ENCODE results near the gene STAU1. TPM values are rescaled to one million over a fixed set of nuclear protein-coding genes. Genes with fewer than 3 reads are reported as not detected.
A peak's percentile ranks its signal among the peaks of the same experiment; 100 is the strongest.

STAU1 gene
- total and polyA plus RNA-seq, 2 of the 13 experiments (the other 11 are each of a cell fraction or from before 2014, with no cell fraction given), result 119 to 133 TPM

DNA sequence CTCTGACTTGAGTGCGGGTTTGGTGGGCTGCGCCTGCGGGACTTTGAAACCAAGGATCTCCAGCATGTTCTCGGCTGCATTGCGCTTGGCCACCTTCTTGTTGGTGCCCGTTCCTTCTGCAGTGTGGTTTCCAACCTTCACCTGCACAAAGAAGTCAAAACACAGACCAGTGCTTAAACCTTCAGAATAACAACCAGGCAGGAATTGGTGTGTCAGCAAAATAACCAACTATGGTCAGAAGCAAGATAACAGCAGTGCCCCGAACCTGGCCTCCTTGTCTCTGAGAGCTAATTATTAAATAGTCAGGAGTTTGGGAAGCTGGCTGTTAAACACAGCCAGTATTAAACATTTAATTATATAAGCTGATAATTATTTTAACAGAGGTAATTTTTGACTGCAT, 68.1 kb downstream of the STAU1 start (continued):
- TF ChIP-seq, protein P1, sequence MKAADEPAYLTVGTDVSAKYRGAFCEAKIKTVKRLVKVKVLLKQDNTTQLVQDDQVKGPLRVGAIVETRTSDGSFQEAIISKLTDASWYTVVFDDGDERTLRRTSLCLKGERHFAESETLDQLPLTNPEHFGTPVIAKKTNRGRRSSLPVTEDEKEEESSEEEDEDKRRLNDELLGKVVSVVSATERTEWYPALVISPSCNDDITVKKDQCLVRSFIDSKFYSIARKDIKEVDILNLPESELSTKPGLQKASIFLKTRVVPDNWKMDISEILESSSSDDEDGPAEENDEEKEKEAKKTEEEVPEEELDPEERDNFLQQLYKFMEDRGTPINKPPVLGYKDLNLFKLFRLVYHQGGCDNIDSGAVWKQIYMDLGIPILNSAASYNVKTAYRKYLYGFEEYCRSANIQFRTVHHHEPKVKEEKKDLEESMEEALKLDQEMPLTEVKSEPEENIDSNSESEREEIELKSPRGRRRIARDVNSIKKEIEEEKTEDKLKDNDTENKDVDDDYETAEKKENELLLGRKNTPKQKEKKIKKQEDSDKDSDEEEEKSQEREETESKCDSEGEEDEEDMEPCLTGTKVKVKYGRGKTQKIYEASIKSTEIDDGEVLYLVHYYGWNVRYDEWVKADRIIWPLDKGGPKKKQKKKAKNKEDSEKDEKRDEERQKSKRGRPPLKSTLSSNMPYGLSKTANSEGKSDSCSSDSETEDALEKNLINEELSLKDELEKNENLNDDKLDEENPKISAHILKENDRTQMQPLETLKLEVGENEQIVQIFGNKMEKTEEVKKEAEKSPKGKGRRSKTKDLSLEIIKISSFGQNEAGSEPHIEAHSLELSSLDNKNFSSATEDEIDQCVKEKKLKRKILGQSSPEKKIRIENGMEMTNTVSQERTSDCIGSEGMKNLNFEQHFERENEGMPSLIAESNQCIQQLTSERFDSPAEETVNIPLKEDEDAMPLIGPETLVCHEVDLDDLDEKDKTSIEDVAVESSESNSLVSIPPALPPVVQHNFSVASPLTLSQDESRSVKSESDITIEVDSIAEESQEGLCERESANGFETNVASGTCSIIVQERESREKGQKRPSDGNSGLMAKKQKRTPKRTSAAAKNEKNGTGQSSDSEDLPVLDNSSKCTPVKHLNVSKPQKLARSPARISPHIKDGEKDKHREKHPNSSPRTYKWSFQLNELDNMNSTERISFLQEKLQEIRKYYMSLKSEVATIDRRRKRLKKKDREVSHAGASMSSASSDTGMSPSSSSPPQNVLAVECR (CRISPR knock-in tag; IDR thresholded peaks at IDR 0.05; ENCODE audit: borderline replicate concordance), result 0 out of 2 replicates have a peak, but pooled peaks have one; percentile 6
- TF ChIP-seq, protein P2, sequence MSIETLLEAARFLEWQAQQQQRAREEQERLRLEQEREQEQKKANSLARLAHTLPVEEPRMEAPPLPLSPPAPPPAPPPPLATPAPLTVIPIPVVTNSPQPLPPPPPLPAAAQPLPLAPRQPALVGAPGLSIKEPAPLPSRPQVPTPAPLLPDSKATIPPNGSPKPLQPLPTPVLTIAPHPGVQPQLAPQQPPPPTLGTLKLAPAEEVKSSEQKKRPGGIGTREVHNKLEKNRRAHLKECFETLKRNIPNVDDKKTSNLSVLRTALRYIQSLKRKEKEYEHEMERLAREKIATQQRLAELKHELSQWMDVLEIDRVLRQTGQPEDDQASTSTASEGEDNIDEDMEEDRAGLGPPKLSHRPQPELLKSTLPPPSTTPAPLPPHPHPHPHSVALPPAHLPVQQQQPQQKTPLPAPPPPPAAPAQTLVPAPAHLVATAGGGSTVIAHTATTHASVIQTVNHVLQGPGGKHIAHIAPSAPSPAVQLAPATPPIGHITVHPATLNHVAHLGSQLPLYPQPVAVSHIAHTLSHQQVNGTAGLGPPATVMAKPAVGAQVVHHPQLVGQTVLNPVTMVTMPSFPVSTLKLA (IDR thresholded peaks at IDR 0.05), result no peak
- TF ChIP-seq ZNF768 (CRISPR knock-in tag; IDR thresholded peaks at IDR 0.05), result peak; percentile 42; the same call in 1 of the 2 replicates

DNA sequence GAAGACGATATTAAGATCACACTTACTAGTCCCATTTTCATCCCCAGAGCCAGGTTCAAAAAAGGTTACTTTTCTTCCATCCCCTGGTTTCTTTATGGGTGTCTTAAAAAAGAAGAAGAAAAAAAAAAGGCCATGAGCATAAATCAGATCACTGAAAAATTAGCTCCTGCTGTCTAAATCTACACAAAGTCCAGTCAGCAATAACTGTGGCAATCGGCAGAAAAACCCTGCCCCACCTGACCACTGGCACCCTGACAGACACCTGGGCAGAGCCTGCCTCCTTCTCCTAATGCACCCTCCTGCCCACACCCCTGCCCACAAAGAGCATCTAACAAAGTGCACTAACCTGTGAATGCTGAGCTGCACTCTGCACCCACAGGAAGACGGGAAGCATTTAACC, 69.8 kb downstream of the STAU1 start:
- intact Hi-C loops (cut with micrococcal nuclease; ENCODE audit: unreplicated experiment), result no loop called here
- H3K4me1 ChIP-seq (ENCODE audit: insufficient read depth, low read length), result no peaks in the 10 kb centered on the region
- no peaks in the 10 kb centered on the region for H3K9me3 ChIP-seq (ENCODE audit: low read length)
- H3K9ac ChIP-seq (ENCODE audit: insufficient read depth, low read depth, low read length), result no peak overlapping the region
- DNase-seq (ENCODE audit: low spot score), result no peak
- ChIA-PET POLR2A (no interaction called here), CTCF (ENCODE audit: low intra/inter-chr PET ratio, low total read pairs) (no interaction called here)
- no peaks in the 10 kb centered on the region for H3K79me2 ChIP-seq (ENCODE audit: insufficient read depth, low read length)
- H3K36me3 ChIP-seq (replicated peaks in 1 of 2; ENCODE audit: control insufficient read depth in 1 of 2, insufficient read depth in 2 of 2, low read length in 2 of 2), result peaks cover 59 to 95% of the 10 kb centered on the region in 2 experiments
- H3K4me2 ChIP-seq (ENCODE audit: low read depth, low read length), result no peak overlapping the region
- H2AFZ ChIP-seq (ENCODE audit: low read length), result no peak overlapping the region
- H3K27me3 ChIP-seq (ENCODE audit: control insufficient read depth in 1 of 2, insufficient read depth in 2 of 2, low read length in 2 of 2), result no peaks in the 10 kb centered on the region
- no peak overlapping the region for H3K4me3 ChIP-seq (replicated peaks in 1 of 3; ENCODE audit: insufficient read depth in 1 of 3, low read depth in 2 of 3, low read length in 3 of 3)
- in situ Hi-C loops (cut with HindIII; ENCODE audit: extremely low pct_ligation_motif_present, low pct_unique_long_range_greater_than_20kb), result no loop called here
- ATAC-seq, result no peak
- H4K20me1 ChIP-seq (ENCODE audit: insufficient read depth, low read length), result no peaks in the 10 kb centered on the region; the same call in 1 of the 2 replicates
- no peak overlapping the region for H3K27ac ChIP-seq (ENCODE audit: extremely low read length, insufficient read depth, low read length)
- FAIRE-seq, result no peak
- TF ChIP-seq GPN1 (CRISPR knock-in tag; IDR thresholded peaks at IDR 0.05; ENCODE audit: borderline replicate concordance) (no peak), SNAPC2 (CRISPR knock-in tag; IDR thresholded peaks at IDR 0.05) (no peak), DPF2 (CRISPR knock-in tag; IDR thresholded peaks at IDR 0.05; ENCODE audit: borderline replicate concordance, low read depth) (no peak), RBM22 (optimal IDR thresholded peaks at IDR 0.05; ENCODE audit: low read length) (peak; percentile 67), MAF1 (CRISPR knock-in tag; IDR thresholded peaks at IDR 0.05; ENCODE audit: borderline replicate concordance) (no peak), ZBTB8A (CRISPR knock-in tag; IDR thresholded peaks at IDR 0.05; ENCODE audit: borderline replicate concordance, low read depth) (no peak), ZBTB7B (CRISPR knock-in tag; IDR thresholded peaks at IDR 0.05) (no peak), HHEX (CRISPR knock-in tag; IDR thresholded peaks at IDR 0.05) (no peak), PPARG (CRISPR knock-in tag; conservative IDR thresholded peaks at IDR 0.05) (no peak), MAFF (IDR thresholded peaks at IDR 0.05; ENCODE audit: low read depth, low read length) (peak; percentile 75), MAFK (conservative IDR thresholded peaks at IDR 0.05 in 1 of 2, IDR thresholded peaks at IDR 0.05 in 1 of 2; ENCODE audit: low read length in 2 of 2) (peak; percentile 66 to 80)
- TF ChIP-seq, protein P3, sequence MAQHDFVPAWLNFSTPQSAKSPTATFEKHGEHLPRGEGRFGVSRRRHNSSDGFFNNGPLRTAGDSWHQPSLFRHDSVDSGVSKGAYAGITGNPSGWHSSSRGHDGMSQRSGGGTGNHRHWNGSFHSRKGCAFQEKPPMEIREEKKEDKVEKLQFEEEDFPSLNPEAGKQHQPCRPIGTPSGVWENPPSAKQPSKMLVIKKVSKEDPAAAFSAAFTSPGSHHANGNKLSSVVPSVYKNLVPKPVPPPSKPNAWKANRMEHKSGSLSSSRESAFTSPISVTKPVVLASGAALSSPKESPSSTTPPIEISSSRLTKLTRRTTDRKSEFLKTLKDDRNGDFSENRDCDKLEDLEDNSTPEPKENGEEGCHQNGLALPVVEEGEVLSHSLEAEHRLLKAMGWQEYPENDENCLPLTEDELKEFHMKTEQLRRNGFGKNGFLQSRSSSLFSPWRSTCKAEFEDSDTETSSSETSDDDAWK (CRISPR knock-in tag; IDR thresholded peaks at IDR 0.05), result no peak
- 94% methylated on average over 3 of the region's 3 CpGs for WGBS (ENCODE audit: low lambda C conversion rate)
- no TSS peak for BruUV-seq (replicated peaks)
